ENCODE results near the gene PALM3.

DNA sequence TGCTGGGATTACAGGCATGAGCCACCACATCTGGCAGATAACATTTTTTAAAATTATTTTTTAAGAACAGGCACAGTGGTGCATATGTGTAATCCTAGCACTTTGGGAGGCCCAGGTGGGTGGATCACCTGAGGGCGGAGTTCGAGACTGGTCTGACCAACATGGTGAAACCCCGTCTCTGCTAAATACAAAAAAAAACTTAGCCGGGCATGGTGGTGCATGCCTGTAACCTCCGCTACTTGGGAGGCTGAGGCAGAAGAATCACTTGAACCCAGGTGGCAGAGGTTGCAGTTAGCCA is 631 bp upstream of the PALM3 start:
- TF ChIP-seq, protein P1, sequence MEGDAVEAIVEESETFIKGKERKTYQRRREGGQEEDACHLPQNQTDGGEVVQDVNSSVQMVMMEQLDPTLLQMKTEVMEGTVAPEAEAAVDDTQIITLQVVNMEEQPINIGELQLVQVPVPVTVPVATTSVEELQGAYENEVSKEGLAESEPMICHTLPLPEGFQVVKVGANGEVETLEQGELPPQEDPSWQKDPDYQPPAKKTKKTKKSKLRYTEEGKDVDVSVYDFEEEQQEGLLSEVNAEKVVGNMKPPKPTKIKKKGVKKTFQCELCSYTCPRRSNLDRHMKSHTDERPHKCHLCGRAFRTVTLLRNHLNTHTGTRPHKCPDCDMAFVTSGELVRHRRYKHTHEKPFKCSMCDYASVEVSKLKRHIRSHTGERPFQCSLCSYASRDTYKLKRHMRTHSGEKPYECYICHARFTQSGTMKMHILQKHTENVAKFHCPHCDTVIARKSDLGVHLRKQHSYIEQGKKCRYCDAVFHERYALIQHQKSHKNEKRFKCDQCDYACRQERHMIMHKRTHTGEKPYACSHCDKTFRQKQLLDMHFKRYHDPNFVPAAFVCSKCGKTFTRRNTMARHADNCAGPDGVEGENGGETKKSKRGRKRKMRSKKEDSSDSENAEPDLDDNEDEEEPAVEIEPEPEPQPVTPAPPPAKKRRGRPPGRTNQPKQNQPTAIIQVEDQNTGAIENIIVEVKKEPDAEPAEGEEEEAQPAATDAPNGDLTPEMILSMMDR (IDR thresholded peaks at IDR 0.05), result no peak
- TF ChIP-seq POLR2A (IDR thresholded peaks at IDR 0.05), result no peak
